Measurements from ENCODE around the gene USP40.

The USP40 gene

DNA sequence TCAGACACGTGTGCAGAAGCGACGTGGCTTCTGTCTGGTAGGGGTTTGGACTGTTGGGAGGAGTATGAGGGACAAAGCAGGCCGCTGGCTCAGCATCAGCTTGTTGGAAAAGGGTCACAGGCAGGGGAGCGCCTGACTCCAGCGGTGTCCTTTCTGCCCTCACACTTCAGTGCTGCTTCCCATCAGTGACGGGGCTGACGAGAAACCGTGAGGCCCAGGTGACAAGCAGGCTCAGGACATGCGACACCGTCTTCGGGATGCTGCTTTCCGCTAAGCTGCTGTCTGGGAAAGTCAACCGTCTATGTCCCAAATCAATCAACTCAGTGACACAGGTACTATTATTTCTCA, 90.5 kb downstream of the USP40 start:
- DNase-seq (ENCODE audit: low read depth in 2 of 2), result no peak

DNA sequence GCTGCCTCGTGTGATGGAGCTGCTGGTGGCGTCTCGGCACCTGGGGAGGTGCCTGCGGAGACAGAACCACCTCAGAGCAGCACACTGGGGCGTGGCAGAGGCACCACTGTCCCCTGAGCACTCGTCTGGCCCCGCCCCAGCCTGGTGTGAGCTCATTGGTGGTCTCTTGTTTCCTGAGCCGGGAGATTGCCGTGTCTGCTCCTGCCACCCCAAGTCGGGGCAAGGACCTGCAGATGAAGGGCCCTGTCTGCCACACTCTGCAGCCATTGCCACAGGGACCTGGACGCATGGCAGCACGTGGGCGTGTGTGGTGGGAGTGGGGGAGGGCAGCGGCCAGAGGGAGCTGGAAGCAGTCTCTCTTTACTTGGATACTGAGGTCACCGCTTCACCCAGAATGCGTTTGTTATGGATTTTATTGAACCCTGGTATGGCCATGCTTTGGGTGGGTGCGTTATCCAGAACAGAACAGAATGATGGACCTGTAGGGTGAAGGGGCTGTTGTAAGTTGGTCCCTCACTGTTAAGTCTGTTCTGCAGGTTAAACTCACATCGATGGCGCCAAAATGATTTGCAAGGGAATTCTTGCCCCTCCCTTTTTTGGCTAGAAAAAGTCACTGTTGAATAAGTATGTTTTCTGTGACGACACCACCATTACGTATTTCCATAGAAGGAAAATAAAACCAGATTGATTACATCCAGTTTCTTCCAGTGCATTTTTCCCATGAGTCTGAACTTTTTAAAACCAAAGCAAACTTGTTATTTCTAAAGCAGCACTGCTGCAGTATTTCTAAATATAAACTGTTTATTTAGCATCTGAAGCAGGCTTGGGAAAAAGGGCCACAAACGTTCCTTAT, 92.0 kb downstream of the USP40 start:
- no peak for DNase-seq (ENCODE audit: low read depth in 2 of 2)

DNA sequence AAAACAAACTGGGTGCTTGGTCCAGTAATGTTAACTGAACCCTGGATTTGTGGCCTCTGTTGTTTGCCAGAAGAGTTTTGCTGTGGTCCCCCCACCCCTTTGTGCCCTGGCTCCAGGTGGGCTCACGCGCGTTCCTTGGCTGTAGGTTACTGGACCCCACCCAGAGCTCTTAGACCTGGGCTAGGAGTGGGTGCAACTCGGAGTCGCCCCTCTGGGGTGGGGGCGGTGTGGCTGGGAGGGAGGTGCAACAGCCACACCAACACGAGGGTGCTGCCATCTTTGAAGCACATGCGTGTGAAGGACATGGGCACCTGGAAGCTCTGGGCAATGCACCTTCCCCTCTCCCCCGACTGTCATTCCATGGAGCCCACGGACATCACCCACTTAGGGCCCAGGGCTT, 92.7 kb downstream of the USP40 start:
- DNase-seq (ENCODE audit: low read depth in 2 of 2), result no peak

DNA sequence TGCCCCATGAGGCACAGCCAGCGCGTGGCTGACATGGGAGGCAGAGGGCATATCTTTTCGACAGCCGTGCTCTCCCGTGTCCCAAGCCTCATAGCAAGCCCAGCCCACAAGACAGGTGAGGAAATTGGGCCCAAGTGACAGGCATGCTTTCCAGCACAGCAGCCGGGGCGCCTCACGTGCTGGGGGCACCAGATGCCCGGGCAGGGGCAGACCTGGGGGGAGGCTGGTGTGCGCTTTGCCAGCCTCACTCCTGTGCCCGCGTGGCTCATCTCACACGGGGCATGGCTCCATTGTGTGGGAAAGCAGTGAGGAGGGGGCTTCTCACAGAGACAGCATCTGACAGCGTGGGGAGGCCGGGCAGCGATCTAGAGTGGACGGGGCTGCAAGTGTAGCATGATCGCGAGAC, 93.2 kb downstream of the USP40 start:
- no peak for DNase-seq (ENCODE audit: low read depth in 2 of 2)

DNA sequence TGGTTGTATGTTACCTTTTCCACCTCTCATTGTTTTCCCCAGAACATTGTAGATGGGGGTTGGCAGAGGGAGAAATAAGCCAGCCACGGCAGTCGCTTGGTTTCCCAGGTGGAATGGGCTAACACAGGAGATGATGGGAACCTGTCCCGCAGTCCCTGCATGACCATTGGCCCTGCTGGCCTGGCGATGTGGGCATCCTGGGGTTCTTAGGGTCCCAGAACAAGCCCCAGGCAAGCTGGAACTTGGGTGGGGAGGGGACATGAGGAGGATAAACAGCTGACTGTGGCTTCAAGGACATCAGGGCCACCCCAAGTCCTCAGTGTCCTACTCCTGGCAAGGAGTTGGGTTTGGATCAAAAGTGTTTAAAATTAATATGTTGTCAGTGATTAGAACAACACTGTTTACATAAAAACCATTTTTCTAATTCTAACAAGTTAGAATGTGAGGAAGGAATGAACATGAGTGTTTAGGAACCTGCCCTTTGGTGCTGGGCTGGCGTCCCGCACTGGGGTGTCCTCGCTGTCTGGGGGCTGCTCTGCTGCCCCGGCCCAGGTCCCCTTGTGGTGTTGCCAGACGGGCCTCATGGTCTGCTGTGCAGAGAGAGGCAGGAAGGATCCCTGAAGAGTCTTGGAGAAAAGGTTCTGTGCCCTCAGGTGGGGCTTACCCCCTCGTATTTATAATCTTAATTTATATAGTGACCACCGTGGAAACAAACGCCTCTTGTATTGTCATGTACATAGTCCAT, 95.1 kb downstream of the USP40 start:
- no peak for DNase-seq (ENCODE audit: low read depth in 2 of 2)

DNA sequence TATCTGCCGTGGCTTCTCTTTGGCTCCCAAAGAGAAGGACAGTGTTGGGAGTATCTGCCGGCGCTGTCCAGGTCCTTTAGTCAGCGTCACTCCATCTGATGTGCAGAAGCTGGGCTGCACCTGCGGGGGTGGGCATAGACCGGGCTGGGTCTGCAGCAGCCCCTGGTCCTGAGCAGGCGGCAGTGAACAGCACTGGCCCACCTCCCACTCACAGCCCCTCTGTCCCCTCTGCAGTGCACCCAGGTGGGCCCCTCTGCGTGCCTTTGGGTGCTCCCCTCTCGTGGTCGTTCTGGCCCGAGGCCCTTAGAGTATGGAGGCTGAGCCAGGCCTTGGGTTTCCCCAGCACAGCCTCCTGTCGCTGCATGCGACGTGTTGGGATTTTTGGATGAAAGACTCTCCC, 95.7 kb downstream of the USP40 start:
- DNase-seq (ENCODE audit: low read depth in 2 of 2), result no peak

DNA sequence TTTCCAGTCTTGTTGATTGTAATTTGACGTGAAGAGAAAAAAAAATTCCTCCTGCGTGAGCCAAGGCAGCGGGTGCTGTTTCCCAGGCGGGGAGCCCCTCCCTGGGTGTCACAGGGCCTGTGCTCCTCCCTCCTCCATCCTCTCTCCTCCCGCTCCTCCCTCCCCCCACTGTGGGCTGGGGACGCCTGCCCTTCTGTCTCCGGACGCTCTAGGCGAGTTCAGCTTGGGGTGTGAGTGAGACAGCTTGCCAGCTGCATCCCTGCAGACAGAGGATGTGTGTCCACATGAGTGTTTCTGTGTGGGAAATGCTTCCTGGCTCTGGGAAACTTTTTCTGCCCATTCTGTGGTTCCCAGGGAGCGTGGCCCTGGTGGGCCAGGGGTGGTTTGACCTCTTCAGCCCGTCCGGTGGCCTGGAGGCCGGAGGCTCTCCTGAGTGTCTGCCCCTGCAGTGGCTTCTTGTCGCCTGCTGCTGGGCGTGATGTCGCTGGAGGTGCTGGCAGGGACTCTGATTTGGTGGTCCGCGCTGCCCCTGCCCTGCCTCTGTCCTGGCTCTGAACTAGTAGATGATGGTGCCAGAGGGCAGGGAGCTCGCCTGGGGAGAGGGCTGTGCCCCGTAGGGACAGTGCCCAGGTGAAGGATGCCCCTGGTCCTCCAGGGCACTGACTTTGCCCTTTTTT, 96.4 kb downstream of the USP40 start:
- no peak for DNase-seq (ENCODE audit: low read depth in 2 of 2)

DNA sequence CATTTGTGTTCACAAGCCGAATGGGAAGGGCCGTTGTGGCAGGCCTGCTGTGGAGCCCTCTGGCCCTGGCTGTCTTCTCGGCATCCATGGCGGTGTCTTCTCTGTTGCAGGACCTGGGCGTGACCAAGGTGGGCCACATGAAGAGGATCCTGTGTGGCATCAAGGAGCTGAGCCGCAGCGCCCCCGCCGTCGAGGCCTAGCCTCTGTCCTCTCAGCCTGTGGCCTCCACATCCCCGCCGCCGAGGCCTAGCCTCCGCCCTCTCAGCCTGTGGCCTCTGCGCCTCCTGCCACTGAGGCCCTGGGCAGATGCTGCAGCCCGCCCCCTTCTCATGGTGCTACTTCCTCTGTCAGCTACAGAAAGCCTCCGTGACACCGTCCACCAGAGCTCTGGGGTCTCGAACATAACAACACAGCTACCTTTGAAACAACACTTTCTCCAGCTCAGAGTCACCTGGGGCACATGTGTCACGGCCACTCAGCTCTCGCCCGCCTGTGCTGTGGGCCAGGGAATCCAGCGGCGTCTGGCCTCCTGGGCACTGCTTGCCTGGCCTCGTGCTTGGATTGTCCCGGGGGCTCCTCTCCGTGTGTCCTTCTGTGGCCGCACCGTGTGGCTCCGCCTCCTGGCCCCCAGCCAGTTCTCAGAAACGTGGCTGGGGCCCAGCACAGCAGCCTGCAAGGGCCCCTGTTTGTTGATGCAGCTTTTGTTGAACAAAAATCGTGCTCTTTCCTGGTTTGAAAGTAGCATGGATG, 97.1 kb downstream of the USP40 start:
- no peak for DNase-seq (ENCODE audit: low read depth in 2 of 2)

DNA sequence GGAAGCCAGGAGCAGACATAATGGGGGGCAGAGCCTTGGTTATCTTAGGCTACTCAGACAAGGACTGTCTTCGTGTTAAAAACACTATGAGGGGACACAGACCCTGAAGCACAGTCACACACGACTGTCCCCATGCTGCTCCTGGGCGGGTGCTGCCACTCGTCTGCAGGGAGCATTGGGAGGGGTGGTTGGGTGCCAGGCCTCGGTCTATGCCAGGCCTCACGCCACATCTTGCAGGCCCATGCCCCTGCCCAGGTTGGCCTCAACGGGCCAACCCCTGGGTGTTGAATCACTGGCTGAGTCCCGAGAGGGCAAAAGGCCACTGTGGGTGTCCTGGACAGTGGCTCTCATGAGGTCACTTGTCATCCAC, 97.9 kb downstream of the USP40 start:
- no peak for DNase-seq (ENCODE audit: low read depth in 2 of 2)

DNA sequence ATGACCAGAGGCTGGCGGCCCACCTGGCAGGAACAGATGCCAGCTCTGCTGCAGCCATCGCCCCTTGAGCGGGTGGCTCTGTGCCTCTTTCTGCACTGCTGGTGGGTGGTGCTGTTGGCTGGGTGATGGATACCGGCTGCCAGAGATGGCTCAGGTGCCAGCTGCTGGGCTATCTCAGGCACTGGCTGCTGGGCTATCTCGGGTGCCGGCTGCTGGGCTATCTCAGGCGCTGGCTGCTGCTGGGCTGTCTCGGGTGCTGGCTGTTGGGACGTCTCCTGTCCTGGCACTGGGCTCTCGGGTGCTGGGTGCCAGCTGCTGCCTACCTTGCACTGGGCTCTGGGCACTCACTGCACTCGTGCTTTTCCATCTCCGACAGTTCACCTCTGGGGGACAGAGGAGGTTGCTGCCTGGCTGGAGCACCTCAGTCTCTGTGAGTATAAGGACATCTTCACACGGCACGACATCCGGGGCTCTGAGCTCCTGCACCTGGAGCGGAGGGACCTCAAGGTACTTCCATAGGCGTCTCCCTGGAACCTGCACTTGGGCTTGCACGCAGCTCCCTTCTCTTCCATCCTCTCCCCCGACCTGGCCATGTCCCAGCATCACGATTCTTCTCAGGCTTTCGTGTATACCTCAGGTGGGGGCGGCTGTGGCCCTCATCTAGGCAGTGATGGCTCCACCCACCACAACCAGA, 98.4 kb downstream of the USP40 start:
- DNase-seq (ENCODE audit: low read depth in 2 of 2), result no peak

DNA sequence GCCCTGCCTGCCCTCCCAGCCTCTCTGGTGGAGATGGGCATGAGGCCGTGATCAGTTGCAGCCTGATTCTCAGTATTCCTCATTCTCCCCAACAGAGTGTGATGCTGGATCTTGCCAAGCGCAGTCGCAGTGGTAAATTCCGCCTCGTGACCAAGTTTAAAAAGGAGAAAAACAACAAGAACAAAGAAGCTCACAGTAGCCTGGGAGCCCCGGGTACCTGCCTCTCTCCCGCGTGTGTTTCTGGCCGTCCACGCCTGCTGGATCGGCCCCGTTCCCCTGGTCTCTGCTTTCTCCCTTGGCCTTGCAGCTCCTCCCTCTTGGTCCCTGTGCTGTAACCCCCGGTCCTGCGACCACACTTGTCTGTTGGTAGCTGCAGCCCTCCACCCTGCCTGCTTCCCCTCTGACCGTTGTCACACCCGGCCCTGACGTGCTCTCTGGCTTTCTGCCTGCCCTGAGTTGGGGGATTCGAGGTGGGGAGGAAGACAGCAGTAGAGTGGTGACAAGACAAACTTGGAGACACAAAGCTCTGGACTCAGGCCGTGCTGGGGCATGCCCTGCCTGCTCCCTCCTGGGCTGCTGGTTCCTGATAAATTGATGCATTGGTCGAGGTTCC, 99.5 kb downstream of the USP40 start:
- DNase-seq (ENCODE audit: low read depth in 2 of 2), result no peak

DNA sequence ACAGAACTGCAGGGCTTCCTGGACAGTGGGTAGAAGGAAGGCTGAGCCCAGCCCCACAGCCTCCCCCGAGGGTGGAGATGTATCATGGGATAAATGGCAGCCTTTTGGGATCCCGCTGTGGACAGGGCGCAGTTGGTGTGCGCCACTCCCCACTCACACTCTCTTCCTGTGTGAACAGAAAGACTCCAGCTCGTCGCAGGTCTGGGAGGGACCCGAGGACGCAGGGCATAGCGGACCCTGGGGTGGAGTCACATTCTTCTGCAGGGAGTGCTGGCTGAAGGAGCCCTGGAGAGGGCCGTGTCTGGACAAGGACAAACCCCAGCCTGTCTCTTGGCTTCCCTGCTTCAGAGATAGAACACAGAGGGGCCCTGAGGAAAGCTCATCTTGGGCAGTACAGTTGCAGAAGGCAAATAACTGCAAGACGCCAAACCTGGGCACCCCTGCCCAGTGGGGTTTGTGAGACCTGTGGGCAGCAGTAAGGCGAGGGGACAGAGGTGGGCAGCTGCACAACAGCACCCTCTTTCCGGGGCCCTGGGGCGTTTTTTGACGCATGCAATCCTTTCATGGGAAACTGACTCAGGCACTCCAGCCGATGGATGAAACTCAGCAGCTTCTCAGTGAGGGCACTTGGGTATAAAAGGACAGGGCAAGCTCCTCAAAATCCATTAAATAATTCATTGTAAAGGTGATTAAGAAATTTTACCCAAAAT, 101.9 kb downstream of the USP40 start:
- no peak for DNase-seq (ENCODE audit: low read depth in 2 of 2)

DNA sequence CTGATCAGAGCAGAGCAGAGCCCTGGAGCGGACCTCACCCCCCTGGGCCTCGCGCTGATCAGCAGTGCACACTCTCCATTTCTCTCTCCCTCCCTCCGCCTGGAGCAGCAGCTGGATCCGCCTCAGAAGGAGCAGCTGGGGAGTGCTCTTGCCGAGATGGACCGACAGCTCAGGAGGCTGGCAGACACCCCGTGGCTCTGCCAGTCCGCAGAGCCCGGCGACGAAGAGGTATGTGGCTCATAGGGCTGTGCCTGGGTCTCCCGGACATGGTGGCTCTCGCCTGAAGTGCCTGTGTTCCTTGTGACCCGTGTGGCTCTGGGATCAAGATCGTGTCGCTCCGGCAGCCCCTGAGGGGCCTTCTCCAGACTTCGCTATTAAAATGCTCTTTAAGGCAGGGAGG, 102.5 kb downstream of the USP40 start:
- DNase-seq (ENCODE audit: low read depth in 2 of 2), result no peak

DNA sequence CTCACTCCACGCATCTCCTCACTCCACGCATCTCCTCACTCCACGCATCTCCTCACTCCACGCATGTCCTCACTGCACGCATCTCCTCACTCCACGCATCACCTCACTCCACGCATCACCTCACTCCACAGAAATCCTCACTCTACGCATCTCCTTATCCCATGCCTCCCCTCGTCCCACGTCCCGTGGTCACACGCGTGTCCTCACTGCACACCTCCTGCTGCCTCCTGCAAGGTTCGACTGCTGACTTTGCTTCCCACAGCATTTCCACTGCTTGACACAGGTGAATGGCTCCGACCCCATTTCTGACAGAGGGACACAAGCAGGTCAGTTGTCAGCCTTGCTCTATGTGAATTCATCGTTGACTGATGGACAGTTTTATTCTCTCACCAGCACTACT, 103.0 kb downstream of the USP40 start:
- DNase-seq (ENCODE audit: low read depth in 2 of 2), result no peak

DNA sequence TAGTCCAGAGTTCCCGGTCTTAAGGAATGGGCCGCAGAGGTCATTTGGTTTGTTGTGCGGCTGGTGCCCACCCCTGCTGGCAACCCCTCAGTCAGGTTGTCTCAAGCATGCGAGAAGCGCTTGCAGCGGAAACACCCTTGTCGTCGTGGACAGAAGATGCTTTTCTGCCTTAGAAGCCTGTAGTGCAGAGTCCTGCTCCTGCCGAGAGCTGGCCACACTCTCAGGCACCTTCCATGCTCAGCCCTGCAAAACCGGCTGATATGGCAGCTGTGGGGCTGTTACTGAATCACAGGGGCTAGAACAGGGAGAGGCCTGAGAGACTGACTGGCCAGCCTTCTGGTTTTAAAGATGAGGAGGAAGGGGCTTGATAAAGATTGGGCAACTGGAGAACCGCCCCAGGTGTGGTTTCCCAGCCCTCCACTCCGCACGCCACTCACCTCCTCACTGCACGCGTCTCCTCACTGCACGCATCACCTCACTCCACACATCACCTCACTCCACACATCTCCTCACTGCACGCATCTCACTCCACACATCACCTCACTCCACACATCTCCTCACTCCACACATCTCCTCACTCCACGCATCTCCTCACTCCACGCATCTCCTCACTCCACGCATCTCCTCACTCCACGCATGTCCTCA, 103.6 kb downstream of the USP40 start:
- DNase-seq (ENCODE audit: low read depth in 2 of 2), result no peak

DNA sequence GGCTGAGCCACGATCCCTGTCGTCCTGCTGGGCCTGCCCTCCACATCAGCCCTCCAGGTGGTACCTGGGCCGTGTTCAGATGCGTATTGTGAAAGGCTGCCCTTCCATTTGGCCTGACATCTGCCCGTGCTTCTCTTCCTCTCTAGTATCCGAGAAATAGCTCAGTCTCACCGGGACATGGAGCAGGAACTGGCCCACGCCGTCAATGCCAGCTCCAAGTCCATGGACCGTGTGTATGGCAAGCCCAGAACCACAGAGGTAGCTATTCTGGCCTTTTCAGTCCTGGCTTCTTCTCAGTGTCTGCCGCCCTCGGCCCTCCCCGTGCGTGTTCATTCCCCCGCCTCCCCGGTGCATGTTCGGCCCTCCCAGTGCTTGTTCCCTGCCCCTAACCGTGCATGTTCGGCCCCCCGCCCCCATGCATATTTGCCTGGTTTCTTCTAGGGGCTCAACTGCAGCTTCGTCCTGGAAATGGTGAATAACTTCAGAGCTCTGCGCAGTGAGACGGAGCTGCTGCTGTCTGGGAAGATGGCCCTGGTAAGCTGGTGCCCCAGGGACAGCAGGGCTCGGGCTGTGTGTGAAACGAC, 104.3 kb downstream of the USP40 start:
- no peak for DNase-seq (ENCODE audit: low read depth in 2 of 2)

DNA sequence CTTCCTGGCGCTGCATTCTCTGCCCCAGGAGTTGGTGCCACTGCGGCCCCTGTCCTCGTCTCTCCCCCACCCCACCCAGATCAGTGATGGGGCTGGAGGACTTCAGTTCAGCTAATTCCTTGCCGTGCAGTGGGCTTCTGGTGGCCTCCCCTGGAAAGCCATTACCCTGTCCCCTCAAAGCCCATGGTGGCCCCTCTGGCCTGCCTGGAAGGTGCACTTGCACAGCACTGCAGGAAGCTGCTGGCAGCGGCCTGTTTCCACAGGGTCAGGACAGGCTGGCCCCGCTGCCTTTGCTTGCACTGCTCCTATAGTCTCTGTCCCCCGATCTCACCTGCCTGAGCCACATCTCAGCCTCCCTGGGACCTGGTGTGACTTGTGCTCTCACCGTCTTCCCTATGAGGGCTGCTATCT, 105.1 kb downstream of the USP40 start:
- no peak for DNase-seq (ENCODE audit: low read depth in 2 of 2)

DNA sequence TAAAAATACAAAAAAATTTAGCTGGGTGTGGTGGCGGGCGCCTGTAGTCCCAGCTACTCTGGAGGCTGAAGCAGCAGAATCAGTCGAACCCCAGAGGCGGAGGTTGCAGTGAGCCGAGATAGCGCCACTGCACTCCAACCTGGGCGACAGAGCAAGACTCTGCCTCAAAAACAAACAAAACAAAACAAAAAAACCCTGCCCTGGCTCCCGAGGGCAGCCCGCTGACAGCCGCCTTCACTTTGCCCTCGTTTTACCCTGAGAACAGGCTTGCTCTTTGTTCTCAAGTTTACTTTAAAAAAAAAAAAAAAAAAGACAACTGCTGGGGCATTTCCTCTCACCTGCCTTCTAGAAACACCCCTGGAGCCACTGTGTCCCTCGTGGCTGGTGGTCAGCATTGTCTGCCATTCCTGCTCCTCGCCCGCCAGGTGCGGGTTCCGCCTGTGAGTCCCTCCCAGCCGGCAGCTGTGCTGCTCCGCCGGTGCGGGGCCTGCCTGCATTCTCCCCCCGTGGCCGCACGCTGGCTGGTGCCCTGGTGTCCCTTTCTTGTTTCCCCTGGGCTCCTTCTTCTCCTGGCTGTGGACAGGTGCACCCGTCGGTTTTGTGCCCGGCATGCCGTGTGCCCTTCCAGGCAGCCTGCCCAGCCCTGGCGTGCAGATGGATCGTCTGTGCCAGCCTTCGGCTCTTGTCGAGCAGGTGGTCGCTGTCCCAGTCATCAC, 105.7 kb downstream of the USP40 start:
- no peak for DNase-seq (ENCODE audit: low read depth in 2 of 2)

DNA sequence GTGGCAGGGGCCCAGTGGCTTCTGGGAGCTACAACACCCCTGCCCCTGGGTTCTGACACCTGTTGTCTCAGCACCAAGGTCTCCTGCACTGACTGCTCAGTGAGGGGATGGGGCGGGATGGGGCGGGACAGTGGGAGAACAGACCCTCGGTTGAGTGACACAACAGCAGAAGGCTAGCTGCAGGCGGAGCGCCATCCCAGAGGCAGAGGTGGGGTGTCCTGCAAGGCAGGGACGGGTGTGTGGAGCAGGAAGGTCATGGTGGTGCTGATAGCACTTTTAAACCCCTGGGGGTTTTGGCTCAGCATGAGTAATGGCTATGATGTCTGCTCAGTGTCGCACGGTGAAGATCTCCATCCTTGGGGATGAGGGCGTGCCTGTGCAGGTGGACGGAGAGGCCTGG, 107.2 kb downstream of the USP40 start:
- no peak for DNase-seq (ENCODE audit: low read depth in 2 of 2)

Data from stimulated activated CD8-positive, alpha-beta memory T cell treated with anti-CD3 and anti-CD28 coated beads, Interleukin-2, amount 100 ng/mL, for 1 hour (primary cell).